Activated CD4-positive, CD25-positive, alpha-beta regulatory T cell treated with anti-CD3 and anti-CD28 coated beads, Interleukin-2, amount 50 U/mL, for 16 hours (primary cell): ENCODE data around the gene WDR76.
"Not testable (repeated sequence)": the region's sequence is repeated elsewhere in the genome, so short reads cannot be mapped to it uniquely, and the experiment has no call there.

Experiments
- DNase-seq: peaks from one replicate; pipeline ENCODE4 v3.0.0-alpha.2; 2020; ENCODE audit warnings: low read depth, low spot score

WDR76 gene

GRCh38 chr15:43821505-43821904 lies 5.3 kb upstream of the WDR76 start:
- no peak for DNase-seq

GRCh38 chr15:43824302-43825246 lies 2.2 kb upstream of the WDR76 start, which contains the start of gene MFAP1:
MFAP1 (minus strand) TSS chr15:43824690; CDS start chr15:43824569, 121 bp downstream.
- peak; percentile 88 for DNase-seq

- DNase-seq, result not testable (repeated sequence)
Measured at GRCh38 chr15:43825305-43825704, 1.5 kb upstream of the WDR76 start.

GRCh38 chr15:43826029-43826507 lies 734 bp upstream of the WDR76 start:
- DNase-seq, result no peak

- no peak for DNase-seq
Measured at GRCh38 chr15:43828061-43828657, 1.4 kb downstream of the WDR76 start.

- not testable (repeated sequence) for DNase-seq
Measured at GRCh38 chr15:43829951-43830540, 3.2 kb downstream of the WDR76 start.

- not testable (repeated sequence) for DNase-seq
Measured at GRCh38 chr15:43830691-43831275, 4.0 kb downstream of the WDR76 start.

- not testable (repeated sequence) for DNase-seq
Measured at GRCh38 chr15:43831519-43832052, 4.8 kb downstream of the WDR76 start.

- not testable (repeated sequence) for DNase-seq
Measured at GRCh38 chr15:43832485-43832884, 5.7 kb downstream of the WDR76 start.

GRCh38 chr15:43845421-43845820 lies 18.6 kb downstream of the WDR76 start:
- DNase-seq, result no peak

GRCh38 chr15:43851251-43851650 lies 24.4 kb downstream of the WDR76 start:
- no peak for DNase-seq

GRCh38 chr15:43852607-43853006 lies 25.8 kb downstream of the WDR76 start:
- no peak for DNase-seq

- DNase-seq, result no peak
Measured at GRCh38 chr15:43854801-43855200, 28.0 kb downstream of the WDR76 start.

- DNase-seq, result no peak
Measured at GRCh38 chr15:43859546-43859945, 32.7 kb downstream of the WDR76 start.

- not testable (repeated sequence) for DNase-seq
Measured at GRCh38 chr15:43866636-43867035, 39.8 kb downstream of the WDR76 start.

- no peak for DNase-seq
Measured at GRCh38 chr15:43867096-43867495, 40.3 kb downstream of the WDR76 start.

GRCh38 chr15:43868406-43868805 lies 41.6 kb downstream of the WDR76 start:
- no peak for DNase-seq

- no peak for DNase-seq
Measured at GRCh38 chr15:43871835-43872234, 45.0 kb downstream of the WDR76 start.

- DNase-seq, result no peak
Measured at GRCh38 chr15:43872416-43873020, 45.7 kb downstream of the WDR76 start.

- DNase-seq, result no peak
Measured at GRCh38 chr15:43873651-43874050, 46.8 kb downstream of the WDR76 start.

GRCh38 chr15:43876872-43877271 lies 50.1 kb downstream of the WDR76 start:
- DNase-seq, result no peak
